Measurements from ENCODE around the gene GOLGA1. TPM values are rescaled to one million over a fixed set of nuclear protein-coding genes. Genes with fewer than 3 reads are reported as not detected.

The GOLGA1 gene
- total and polyA plus RNA-seq, 9 of the 15 experiments (the other 6 are each of a cell fraction or from before 2014, with no cell fraction given), result 2.9 to 15.9 (median 8.5) TPM

DNA sequence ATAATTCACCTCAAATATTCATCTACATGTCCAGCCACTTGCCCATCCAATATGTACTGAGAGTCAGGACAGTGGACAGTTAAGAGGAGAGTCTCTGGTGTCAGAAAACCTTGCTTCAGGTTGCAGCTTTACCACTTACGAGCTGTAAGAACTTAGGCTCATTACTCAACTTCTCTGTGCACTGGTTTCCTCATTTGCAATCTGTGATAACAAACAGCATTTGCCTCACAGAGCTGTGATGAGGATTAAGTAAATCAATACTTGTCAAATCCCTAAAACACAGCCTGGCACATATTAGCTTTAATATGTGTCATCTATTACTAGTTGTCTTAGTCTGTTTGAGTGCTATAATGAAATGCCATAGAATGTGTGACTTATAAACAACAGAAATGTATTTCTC, 8.6 kb downstream of the GOLGA1 start (continued):
- TF ChIP-seq, protein P1, sequence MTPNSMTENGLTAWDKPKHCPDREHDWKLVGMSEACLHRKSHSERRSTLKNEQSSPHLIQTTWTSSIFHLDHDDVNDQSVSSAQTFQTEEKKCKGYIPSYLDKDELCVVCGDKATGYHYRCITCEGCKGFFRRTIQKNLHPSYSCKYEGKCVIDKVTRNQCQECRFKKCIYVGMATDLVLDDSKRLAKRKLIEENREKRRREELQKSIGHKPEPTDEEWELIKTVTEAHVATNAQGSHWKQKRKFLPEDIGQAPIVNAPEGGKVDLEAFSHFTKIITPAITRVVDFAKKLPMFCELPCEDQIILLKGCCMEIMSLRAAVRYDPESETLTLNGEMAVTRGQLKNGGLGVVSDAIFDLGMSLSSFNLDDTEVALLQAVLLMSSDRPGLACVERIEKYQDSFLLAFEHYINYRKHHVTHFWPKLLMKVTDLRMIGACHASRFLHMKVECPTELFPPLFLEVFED (CRISPR knock-in tag; conservative IDR thresholded peaks at IDR 0.05), result no peak
- TF ChIP-seq, protein P2, sequence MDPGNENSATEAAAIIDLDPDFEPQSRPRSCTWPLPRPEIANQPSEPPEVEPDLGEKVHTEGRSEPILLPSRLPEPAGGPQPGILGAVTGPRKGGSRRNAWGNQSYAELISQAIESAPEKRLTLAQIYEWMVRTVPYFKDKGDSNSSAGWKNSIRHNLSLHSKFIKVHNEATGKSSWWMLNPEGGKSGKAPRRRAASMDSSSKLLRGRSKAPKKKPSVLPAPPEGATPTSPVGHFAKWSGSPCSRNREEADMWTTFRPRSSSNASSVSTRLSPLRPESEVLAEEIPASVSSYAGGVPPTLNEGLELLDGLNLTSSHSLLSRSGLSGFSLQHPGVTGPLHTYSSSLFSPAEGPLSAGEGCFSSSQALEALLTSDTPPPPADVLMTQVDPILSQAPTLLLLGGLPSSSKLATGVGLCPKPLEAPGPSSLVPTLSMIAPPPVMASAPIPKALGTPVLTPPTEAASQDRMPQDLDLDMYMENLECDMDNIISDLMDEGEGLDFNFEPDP (CRISPR knock-in tag; IDR thresholded peaks at IDR 0.05), result no peak
- TF ChIP-seq, protein P3, sequence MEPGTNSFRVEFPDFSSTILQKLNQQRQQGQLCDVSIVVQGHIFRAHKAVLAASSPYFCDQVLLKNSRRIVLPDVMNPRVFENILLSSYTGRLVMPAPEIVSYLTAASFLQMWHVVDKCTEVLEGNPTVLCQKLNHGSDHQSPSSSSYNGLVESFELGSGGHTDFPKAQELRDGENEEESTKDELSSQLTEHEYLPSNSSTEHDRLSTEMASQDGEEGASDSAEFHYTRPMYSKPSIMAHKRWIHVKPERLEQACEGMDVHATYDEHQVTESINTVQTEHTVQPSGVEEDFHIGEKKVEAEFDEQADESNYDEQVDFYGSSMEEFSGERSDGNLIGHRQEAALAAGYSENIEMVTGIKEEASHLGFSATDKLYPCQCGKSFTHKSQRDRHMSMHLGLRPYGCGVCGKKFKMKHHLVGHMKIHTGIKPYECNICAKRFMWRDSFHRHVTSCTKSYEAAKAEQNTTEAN (CRISPR knock-in tag; IDR thresholded peaks at IDR 0.05), result no peak

DNA sequence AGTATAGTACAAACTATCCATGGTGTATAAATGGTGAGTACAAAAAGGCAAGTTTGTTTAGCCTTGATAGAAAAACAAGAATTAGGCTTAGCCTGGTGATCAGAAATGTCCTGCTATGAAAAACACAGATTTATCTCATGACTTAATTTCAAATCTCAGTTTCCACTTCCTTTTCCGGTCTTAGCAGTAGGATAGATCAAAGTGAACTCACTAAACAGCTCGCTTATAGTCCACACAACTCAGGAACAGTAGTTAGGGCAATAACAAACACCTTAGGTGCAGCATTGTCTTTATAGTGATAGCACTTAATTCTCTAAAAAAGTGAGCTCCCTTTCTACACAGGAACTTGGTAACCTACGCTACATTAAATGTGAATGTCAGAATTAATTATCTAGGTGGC, 11.4 kb downstream of the GOLGA1 start:
- H3K9me3 ChIP-seq (replicated peaks; ENCODE audit: control insufficient read depth, insufficient read depth, low read depth, low read length), result no peaks in the 10 kb centered on the region
- no peaks in the 10 kb centered on the region for H4K20me1 ChIP-seq (replicated peaks; ENCODE audit: control insufficient read depth, insufficient read depth, low read length)
- no peak overlapping the region for H3K4me2 ChIP-seq (ENCODE audit: insufficient read depth, low read length)
- H3K27ac ChIP-seq (ENCODE audit: extremely low read depth, low read depth, low read length), result no peak overlapping the region
- H3K9ac ChIP-seq (ENCODE audit: insufficient read depth in 1 of 2, low read depth in 2 of 2, low read length in 2 of 2), result no peak overlapping the region
- peaks cover 76% of the 10 kb centered on the region for H3K36me3 ChIP-seq (ENCODE audit: control insufficient read depth, insufficient read depth, low read length)
- in situ Hi-C loops (cut with MboI) (no loop called here), intact Hi-C loops (cut with micrococcal nuclease) (no loop called here)
- WGBS (ENCODE audit: insufficient coverage, low coverage, missing lambda C conversion rate), result 94% methylated on average over 3 of the region's 3 CpGs
- no peaks in the 10 kb centered on the region for H3K79me2 ChIP-seq (ENCODE audit: control insufficient read depth, insufficient read depth, low read length)
- no peaks in the 10 kb centered on the region for H3K4me1 ChIP-seq (replicated peaks in 1 of 2; ENCODE audit: control insufficient read depth in 2 of 2, insufficient read depth in 2 of 2, low read length in 2 of 2)
- ATAC-seq, result no peak
- ChIA-PET POLR2A (interaction anchor here (0.7 to 1.4 kb wide), 6 partner anchors 8 to 1576 kb away, joined by 3 to 4 read pairs (median 3); no protein-coding TSS in a partner anchor), CTCF (ENCODE audit: low intra/inter-chr PET ratio) (interaction anchor here (0.5 kb wide), 1 partner anchor 12 kb away, joined by 3 read pairs; no protein-coding TSS in a partner anchor)
- H3K4me3 ChIP-seq, result no peak overlapping the region
- BruUV-seq (replicated peaks), result no TSS peak
- H2AFZ ChIP-seq (ENCODE audit: low read depth, low read length), result no peak overlapping the region
- TF ChIP-seq, protein P4, sequence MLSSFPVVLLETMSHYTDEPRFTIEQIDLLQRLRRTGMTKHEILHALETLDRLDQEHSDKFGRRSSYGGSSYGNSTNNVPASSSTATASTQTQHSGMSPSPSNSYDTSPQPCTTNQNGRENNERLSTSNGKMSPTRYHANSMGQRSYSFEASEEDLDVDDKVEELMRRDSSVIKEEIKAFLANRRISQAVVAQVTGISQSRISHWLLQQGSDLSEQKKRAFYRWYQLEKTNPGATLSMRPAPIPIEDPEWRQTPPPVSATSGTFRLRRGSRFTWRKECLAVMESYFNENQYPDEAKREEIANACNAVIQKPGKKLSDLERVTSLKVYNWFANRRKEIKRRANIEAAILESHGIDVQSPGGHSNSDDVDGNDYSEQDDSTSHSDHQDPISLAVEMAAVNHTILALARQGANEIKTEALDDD (IDR thresholded peaks at IDR 0.05), result no peak
- no peak for TF ChIP-seq HEY1 (CRISPR knock-in tag; IDR thresholded peaks at IDR 0.05; ENCODE audit: borderline replicate concordance)
- FAIRE-seq, result no peak
- no peaks in the 10 kb centered on the region for H3K9me1 ChIP-seq (ENCODE audit: control insufficient read depth, insufficient read depth, low read length)
- no peaks in the 10 kb centered on the region for H3K27me3 ChIP-seq (ENCODE audit: control insufficient read depth in 2 of 2, insufficient read depth in 2 of 2, low read length in 2 of 2)
- DNase-seq (ENCODE audit: extremely low read depth in 1 of 4, low spot score in 3 of 4), result no peak
